HG03442 (cell line): Measurements from ENCODE around the gene COLQ.
"Not testable (repeated sequence)": the region's sequence is repeated elsewhere in the genome, so short reads cannot be mapped to it uniquely, and the experiment has no call there.

Source experiments
- ATAC-seq: cut with Tn5 transposase; IDR thresholded peaks from one replicate; pipeline ENCODE4 v1.9.1; 2021; ENCODE audit warnings: mild to moderate bottlenecking, moderate library complexity; ENCODE audit not compliant: unreplicated experiment

The COLQ gene

GRCh38 chr3:15493436-15493835, 28.1 kb downstream of the COLQ start:
- no peak for ATAC-seq

GRCh38 chr3:15492847-15493360, 28.6 kb downstream of the COLQ start:
- ATAC-seq = no peak

GRCh38 chr3:15491143-15491542, 30.4 kb downstream of the COLQ start:
- ATAC-seq = no peak

- ATAC-seq = no peak
Observed at GRCh38 chr3:15490158-15490557, 31.3 kb downstream of the COLQ start.

GRCh38 chr3:15488002-15488401, 33.5 kb downstream of the COLQ start:
- ATAC-seq = no peak

- no peak for ATAC-seq
Observed at GRCh38 chr3:15486979-15487378, 34.5 kb downstream of the COLQ start.

- no peak for ATAC-seq
Observed at GRCh38 chr3:15486020-15486419, 35.5 kb downstream of the COLQ start.

- ATAC-seq = not testable (repeated sequence)
Observed at GRCh38 chr3:15484551-15484950, 37.0 kb downstream of the COLQ start.

- ATAC-seq = no peak
Observed at GRCh38 chr3:15479400-15480224, 41.9 kb downstream of the COLQ start.

- no peak for ATAC-seq
Observed at GRCh38 chr3:15478640-15478979, 42.9 kb downstream of the COLQ start.

- ATAC-seq = no peak
Observed at GRCh38 chr3:15477951-15478639, 43.4 kb downstream of the COLQ start.

- ATAC-seq = no peak
Observed at GRCh38 chr3:15476378-15476777, 45.1 kb downstream of the COLQ start.

GRCh38 chr3:15475161-15475560, 46.3 kb downstream of the COLQ start:
- ATAC-seq = no peak

- no peak for ATAC-seq
Observed at GRCh38 chr3:15471861-15472260, 49.6 kb downstream of the COLQ start.

- no peak for ATAC-seq
Observed at GRCh38 chr3:15470849-15471248, 50.7 kb downstream of the COLQ start.

GRCh38 chr3:15470261-15470660, 51.2 kb downstream of the COLQ start:
- ATAC-seq = no peak

- ATAC-seq = peak; percentile 47
Observed at GRCh38 chr3:15467227-15468181, 54.0 kb downstream of the COLQ start.

GRCh38 chr3:15465876-15466585, 55.5 kb downstream of the COLQ start:
- ATAC-seq = no peak

GRCh38 chr3:15462451-15462850, 59.1 kb downstream of the COLQ start:
- no peak for ATAC-seq

- ATAC-seq = no peak
Observed at GRCh38 chr3:15460891-15461531, 60.5 kb downstream of the COLQ start.
